Suppressor macrophage (primary cell): Measurements from ENCODE around the gene BCAN.

ENCODE experiments used
- DNase-seq, 4 experiments: peaks; one replicate each; pipeline ENCODE4 v3.0.0-alpha.2; 2020 to 2022

The BCAN gene

DNA sequence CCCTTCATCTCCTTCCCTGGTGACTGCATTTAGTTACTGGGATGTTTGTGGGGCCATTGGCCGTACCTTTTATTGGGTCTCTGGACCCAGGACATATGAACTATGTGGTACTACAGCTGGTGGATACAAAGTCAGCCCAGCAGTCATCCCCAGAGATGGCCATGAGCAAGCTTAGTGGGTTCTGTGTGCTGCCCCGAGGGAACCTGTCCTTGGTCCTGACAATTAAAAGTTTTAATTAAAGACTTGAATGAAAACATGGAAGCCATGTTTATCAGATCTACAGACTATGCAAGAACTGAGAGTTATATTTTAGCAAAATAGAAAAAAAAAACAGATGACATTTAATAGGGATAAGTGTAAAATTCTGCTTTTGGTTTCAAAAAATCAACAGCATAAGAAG, 38.1 kb downstream of the BCAN start:
- no peak for DNase-seq

DNA sequence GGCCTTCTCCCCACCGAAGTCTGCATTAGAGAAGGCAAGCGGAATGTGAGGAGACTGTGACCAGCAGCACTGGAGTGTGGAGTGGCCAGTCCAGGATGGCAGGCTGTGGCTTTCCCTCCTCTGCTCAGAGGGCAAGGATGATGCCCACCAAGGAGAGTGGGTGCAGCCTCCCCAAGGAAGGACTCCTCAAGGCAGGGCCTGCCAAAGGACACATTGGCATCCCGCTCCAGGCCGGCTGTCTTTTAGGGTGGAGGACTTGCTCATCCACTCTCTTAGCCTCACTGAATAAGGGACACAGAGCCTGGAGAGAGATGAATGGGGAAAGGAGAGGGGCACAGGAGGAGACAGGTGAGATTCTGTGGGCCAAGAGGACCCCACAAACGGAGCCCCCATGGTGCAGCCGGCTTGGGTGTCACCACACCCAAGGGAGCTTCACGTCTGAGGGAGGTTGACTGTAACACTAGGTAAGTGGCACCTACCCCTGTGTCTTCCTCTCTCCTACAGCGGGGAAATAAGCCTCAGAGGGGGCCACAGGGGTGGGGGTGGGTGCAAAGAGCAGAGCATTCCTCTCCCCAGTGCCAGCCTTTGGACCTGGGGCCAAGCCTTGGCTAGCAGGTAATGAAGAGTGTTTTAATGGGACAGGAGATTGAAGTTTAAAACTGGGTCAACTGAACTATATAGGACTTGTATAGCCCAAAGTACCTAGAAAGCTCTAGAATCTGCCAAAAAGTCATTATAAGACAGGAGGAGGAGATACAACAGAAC, 39.5 kb downstream of the BCAN start:
- no peak for DNase-seq

DNA sequence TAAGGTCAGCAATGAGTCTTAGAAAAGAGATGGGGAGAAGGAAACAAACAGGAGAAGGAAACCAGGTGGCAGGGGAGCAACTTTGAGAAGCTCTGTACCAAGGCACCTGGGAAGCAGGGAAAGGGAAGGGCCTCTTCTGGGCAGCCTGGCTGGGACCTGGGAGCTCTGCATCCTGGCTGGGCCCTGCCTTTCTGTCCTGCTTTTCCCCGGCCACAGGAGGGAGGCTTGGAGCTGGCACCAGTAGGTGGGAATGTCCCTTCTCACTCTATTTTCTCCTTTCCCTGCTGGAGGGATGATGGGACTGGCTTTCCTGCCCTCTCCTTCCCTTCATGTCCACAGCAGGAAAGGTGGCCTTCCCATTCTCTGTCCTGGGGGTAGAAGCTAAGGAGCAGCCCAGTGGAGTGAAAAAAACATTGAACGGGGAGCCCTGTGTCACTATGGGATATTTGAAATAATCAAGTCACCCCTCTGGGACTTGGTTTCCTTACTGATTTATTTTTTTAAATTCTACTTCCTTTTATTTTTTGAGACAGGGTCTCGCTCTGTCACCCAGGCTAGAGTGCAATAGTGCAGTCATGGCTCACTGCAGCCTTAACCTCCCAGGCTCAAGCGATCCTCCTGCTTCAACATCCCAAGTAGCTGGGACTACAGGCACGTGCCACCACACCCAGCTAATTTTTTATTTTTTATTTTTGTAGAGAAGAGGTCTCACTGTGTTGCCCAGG, 40.4 kb downstream of the BCAN start:
- DNase-seq = no peak

DNA sequence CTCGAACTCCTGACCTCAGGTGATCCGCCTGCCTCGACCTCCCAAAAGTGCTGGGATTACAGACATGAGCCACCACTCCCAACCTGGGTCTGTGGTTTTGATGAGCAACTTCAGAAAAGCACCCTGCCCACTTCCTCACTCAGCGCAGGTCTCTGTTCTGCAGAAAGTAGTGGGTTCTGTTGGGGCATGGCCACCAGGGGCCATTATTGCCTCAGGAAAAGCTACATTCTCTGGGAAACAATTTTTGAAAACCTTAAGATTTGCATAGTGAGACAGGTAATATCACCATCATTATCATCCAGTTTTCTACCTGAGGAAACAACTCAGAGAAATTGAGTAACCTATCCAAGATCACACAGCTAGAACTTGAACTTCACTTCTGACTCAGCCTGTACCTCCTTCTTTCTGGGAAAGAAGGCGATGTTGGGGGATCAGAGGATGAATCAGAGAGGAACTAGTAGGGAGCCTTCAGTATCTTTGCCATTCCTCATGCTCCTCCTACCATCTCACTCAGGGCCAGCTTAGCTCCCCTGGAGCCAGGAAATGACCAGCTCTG, 42.4 kb downstream of the BCAN start:
- DNase-seq = peak in 2 of 4 experiments; percentile 35 to 49

GRCh38 chr1:156689035-156689952, 47.4 kb downstream of the BCAN start:
- DNase-seq = peak; percentile 88 to 91 (median 90)

DNA sequence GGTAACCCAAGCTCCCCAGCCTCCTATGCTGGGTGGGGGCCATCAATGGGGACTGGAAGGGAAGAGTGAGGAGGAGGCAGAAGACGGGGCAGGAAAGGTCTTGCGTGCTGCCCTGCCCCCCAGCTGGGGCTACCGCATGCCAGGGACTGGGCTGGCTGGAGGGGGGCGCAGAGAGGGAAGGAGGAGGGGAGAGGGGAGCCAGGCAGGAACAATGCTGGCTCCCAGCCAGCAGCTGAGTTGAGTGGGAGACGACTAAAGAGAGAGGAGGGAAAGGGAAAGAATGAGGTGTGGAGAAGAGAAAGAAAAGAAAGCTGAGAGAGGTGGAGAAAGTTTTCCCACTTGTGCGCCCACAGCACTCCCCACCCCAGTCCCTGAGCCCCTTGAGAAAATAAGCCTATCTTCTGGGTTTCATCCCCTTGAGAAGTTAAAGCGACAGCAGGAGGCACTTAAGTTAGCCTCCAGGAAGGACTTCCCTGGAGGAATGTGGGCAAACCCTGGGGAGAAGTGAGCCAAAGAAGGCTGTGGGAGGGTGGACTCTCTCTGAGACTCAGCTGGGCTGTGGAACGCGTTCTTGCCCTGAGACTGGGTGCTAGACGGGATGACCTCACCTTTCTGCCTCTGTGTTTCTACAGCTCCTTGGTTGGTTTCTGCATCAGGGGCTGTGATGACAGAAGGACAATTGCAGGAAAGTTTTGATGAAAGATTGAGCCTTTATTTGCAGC, 48.2 kb downstream of the BCAN start:
- DNase-seq = peak; percentile 52 to 82 (median 74)

DNA sequence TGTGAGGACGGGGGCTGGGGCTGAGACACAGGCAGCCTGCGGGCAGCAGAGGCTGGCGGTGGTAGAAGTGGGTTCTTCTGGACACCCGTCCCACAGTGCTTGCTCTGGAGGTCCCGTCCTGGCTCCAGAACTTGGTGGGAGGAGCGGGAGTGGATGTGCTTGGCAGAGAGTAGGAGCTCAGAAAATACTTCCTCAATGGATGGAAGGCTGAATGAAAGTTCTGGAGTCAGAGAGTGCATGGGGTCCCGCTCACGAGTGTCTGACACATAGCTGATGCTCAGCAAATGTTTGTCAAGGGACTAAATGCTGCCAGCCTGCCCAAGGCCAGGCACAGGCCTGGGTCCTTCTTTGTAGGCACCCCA, 48.7 kb downstream of the BCAN start:
- DNase-seq = peak; percentile 67 to 81 (median 78)

GRCh38 chr1:156691191-156691590, 49.3 kb downstream of the BCAN start:
- DNase-seq = no peak

- DNase-seq = peak; percentile 85 to 95 (median 94)
These were observed 49.9 kb downstream of the BCAN start for GRCh38 chr1:156691665-156692440.

GRCh38 chr1:156692441-156692924, 50.6 kb downstream of the BCAN start:
- DNase-seq = no peak

- DNase-seq = no peak
These were observed 51.3 kb downstream of the BCAN start for GRCh38 chr1:156692925-156693847.

GRCh38 chr1:156693848-156694689, 52.2 kb downstream of the BCAN start:
- DNase-seq = peak; percentile 33 to 47 (median 42)

DNA sequence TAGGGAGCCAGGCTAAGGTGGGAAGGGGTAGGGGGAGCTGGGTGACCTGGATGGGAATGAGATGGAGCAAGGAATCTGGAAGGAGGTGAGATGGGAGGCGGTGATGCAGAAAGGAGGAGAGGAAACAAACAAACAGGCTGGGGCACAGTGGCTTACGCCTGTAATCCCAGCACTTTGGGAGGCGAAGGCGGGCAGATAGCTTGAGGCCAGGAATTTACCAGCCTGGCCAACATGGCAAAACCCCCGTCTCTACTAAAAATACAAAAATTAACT, 52.7 kb downstream of the BCAN start:
- DNase-seq = no peak

DNA sequence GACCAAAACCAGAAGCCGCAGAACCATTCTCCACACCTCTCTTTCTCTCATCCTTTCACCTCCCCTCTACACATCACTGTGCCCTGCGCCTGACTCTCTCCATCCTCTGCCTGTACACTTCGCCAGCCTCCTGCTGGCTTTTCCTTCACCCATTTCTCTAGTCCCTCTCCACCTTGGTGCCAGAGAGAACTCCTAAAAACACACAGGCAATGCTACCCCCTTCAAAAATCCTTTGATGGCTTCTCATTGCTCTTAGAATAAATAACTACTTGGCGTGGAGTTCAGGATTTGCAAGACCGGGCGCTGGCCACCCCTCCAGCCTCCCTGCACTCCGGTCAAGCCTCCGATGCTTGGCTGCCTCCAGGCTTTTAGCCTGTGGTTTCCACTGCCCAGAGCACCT, 54.8 kb downstream of the BCAN start:
- DNase-seq = no peak

DNA sequence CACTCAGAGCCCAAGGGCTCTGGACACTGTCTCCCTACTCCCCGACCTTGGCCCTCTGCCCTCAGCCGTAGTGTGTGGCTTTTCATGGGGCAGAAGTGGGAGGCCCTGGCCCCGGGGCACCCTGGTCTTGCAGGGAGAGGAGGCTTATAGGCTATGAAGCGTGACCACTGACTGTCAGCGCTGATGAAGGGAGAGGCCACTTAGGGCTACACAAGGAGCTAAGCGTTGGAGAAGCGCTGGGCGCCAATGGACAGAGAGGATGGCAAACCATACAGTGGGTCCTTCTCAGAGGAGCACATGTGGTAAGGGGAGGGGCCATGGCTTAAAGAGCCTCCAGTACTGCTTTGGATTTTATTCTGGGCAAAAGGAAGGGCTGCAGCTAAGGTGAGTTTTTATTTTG, 55.6 kb downstream of the BCAN start:
- no peak for DNase-seq

GRCh38 chr1:156698995-156699394, 57.1 kb downstream of the BCAN start:
- DNase-seq = peak; percentile 78 to 90 (median 86)

GRCh38 chr1:156700736-156701531, 59.0 kb downstream of the BCAN start:
- DNase-seq = no peak

GRCh38 chr1:156703336-156703735, 61.4 kb downstream of the BCAN start:
- no peak for DNase-seq
